Central memory CD4-positive, alpha-beta T cell (primary cell): Measurements from ENCODE around the gene MGLL.

Experiments
- DNase-seq: peaks from one replicate; pipeline ENCODE4 v3.0.0; 2022

Gene MGLL

GRCh38 chr3:127736801-127737539, 85.3 kb downstream of the MGLL start:
- no peak for DNase-seq

GRCh38 chr3:127735767-127736693, 86.3 kb downstream of the MGLL start:
- DNase-seq = no peak

- no peak for DNase-seq
Measured at GRCh38 chr3:127734754-127735473, 87.4 kb downstream of the MGLL start.

- no peak for DNase-seq
Measured at GRCh38 chr3:127734181-127734720, 88.1 kb downstream of the MGLL start.

- no peak for DNase-seq
Measured at GRCh38 chr3:127733781-127734180, 88.5 kb downstream of the MGLL start.

- DNase-seq = no peak
Measured at GRCh38 chr3:127732879-127733350, 89.4 kb downstream of the MGLL start.

- no peak for DNase-seq
Measured at GRCh38 chr3:127732303-127732702, 90.0 kb downstream of the MGLL start.

GRCh38 chr3:127731546-127732289, 90.6 kb downstream of the MGLL start:
- DNase-seq = no peak

GRCh38 chr3:127730666-127731295, 91.5 kb downstream of the MGLL start:
- DNase-seq = no peak

GRCh38 chr3:127730171-127730570, 92.1 kb downstream of the MGLL start:
- no peak for DNase-seq

GRCh38 chr3:127729556-127730056, 92.7 kb downstream of the MGLL start:
- DNase-seq = no peak

- DNase-seq = no peak
Measured at GRCh38 chr3:127728417-127729015, 93.8 kb downstream of the MGLL start.

GRCh38 chr3:127726894-127727293, 95.4 kb downstream of the MGLL start:
- no peak for DNase-seq

- DNase-seq = no peak
Measured at GRCh38 chr3:127723011-127723567, 99.2 kb downstream of the MGLL start.

GRCh38 chr3:127722091-127722784, 100.1 kb downstream of the MGLL start:
- DNase-seq = no peak

GRCh38 chr3:127720985-127721935, 101.1 kb downstream of the MGLL start:
- DNase-seq = no peak

GRCh38 chr3:127720161-127720823, 102.0 kb downstream of the MGLL start:
- DNase-seq = no peak

- DNase-seq = no peak
Measured at GRCh38 chr3:127719369-127719768, 102.9 kb downstream of the MGLL start.
